GM19467 (cell line): Measurements from ENCODE around the gene PSME2.

ENCODE experiments used
- ATAC-seq: cut with Tn5 transposase; IDR thresholded peaks from one replicate; pipeline ENCODE4 v1.9.1; 2021; ENCODE audit warnings: mild to moderate bottlenecking, moderate library complexity; ENCODE audit not compliant: unreplicated experiment

Gene PSME2

DNA sequence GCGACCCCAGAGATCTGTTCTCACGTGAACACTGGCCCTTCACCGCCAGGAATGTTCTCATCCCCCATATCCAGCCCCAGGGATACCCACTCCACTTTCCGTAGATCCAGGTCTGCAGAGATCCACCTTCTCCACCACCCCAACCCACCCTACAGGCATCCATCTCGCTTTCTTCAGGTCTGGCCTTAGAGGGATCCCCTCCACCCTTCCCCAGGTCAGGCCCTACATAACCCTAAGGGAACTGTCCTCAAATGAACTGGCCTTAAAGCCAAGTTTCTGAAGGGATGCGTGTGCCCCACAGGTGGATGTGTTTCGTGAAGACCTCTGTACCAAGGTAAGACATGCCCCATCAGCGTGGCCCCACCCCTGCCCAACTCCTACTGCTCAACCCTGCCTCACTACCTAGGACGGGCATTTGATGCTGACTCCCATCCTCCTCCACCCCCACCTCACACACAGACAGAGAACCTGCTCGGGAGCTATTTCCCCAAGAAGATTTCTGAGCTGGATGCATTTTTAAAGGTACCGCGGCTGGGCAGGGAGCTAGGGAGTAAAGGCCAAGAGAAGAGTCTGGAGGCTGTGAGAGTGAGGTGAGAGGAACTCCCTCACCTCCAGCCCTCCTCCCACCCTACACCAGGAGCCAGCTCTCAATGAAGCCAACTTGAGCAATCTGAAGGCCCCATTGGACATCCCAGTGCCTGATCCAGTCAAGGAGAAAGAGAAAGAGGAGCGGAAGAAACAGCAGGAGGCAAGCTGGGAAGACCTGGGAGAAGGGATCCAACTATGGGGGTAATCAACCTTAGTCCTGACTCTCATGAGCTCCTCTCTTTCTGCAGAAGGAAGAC lies 9.5 kb downstream of the PSME2 start:
- no peak for ATAC-seq

DNA sequence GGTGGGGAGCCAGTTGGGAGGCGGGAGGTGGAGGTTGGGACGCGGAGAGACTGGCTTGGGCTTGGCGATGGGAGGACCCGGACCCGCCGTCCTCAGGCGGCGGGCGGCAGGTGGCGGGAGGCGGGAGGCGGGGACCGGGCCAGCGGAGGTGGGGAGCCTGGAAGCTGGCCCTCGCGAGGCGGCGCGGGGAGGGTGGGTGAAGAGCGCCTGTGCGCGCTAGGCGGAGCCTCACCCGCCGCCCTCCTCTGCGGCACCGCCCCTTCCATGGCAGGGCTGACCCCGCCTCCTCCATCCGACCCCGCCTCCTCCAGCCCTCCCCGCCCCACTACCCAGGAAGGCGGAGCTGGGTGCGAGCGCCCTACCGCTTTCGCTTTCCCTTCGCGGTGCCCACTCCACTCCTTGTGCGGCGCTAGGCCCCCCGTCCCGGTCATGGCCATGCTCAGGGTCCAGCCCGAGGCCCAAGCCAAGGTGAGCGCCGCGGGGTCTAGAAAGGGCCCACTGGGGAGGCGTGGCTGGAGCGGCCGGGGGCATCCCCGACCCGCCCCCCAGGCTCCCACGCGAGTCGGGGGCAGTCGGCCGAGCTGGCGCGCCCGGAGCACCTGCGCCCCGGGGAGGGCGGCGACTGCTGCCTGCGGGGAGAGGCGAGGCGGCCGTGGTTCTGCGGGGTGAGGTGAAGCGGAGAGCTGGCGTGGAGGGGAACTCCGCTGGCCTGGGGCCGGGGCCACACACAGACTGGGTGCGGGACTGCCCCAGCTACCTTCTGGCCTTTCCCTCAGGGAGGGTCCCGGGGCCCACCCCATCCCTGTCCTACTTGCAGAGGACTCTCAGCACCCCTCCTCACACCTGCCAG lies 10.4 kb downstream of the PSME2 start, which contains the start of gene PSME1:
TSS of gene PSME1 (plus strand) at position 361 of the 850 bp plus-strand sequence. CDS start at position 430, 69 bp downstream.
- peak; percentile 83 for ATAC-seq

- ATAC-seq, result no peak
Observed at GRCh38 chr14:24135584-24135833, 10.9 kb downstream of the PSME2 start.

DNA sequence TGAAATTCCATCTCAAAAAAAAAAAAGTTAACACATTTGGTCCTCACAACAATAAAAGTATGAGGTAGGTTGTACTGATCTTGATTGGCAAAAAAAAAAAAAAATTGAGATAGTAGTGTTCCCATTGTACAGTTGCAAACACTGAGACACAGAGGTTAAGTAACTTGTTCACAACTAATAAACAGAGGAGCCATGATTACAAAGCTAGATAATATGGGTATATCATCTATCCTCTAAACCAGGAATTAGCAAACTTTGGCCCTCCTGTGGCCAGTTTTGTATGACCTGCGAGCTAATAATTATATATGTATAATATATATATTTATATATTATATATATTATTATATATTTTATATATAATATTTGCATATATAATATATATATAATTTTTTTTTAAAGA lies 12.7 kb downstream of the PSME2 start:
- no peak for ATAC-seq

GRCh38 chr14:24132976-24133375 lies 13.4 kb downstream of the PSME2 start:
- ATAC-seq, result no peak

- ATAC-seq, result no peak
Observed at GRCh38 chr14:24132061-24132685, 14.2 kb downstream of the PSME2 start.

- no peak for ATAC-seq
Observed at GRCh38 chr14:24131549-24131966, 14.9 kb downstream of the PSME2 start.

- no peak for ATAC-seq
Observed at GRCh38 chr14:24130717-24131548, 15.5 kb downstream of the PSME2 start.

DNA sequence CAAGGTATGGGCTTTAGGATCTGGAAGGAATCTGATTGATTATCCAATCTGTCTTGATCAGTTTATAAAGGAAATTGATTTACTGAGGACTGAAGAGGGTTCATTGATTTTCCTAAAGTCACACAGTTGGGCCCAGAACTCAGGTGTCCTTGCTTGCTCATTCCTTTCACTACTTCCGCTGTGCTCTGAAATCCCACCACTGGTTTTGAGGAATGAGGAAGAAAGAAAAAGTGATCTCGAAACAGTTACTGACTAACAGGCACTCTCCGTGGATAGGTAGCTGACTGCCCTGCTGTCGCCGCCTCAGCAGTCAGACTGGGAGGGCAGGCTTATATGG lies 16.1 kb downstream of the PSME2 start, which contains the start of gene FITM1:
TSS of gene FITM1 (plus strand) at position 280 of the 337 bp plus-strand sequence. CDS start 905 bp downstream, outside the sequence.
- ATAC-seq, result no peak

DNA sequence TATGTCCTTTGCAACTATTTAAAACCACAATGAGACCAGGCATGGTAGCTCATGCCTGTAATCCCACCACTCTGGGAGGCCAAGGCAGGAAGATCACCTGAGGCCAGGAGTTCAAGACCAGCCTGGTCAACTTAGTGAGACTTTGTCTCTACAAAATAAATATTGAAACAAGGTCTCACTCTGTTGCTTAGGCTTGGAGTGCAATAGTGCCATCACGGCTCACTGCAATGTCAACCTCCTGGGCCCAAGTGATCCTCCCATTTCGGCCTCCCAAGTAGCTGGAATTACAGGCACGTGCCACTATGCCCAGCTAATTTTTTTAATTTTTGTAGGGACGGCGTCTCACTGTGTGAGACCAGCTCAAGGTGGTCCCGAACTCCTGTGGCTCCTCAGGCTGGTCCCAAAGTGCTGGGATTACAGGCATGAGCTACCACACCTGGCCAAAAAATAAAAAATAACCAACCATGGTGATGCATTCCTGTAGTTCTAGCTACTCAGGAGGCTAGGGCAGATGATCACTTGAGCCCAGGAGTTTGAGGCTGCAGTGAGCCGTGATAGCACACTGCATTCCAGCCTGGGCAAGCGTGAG lies 16.9 kb downstream of the PSME2 start:
- no peak for ATAC-seq

- ATAC-seq, result no peak
Observed at GRCh38 chr14:24127673-24128072, 18.7 kb downstream of the PSME2 start.

DNA sequence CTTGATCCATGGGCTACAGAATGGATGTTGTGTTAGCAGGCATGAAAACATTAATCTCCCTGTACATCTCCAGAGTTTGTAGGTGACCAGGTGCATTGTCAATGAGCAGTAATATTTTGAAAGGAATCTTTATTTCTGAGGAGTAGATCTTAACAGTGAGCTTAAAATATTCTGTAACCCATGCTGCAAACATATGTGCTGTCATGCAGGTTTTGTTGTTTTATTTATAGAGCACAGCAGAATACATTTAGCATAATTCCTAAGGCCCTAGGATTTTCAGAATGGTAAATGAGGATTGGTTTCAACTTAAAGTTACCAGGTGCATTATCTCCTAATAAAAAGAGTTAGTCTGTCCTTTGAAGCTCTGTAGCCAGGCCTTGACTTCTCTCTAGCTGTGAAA lies 19.5 kb downstream of the PSME2 start:
- no peak for ATAC-seq

GRCh38 chr14:24123424-24124417 lies 22.7 kb downstream of the PSME2 start:
- ATAC-seq, result no peak

GRCh38 chr14:24122898-24123297 lies 23.5 kb downstream of the PSME2 start:
- ATAC-seq, result no peak

DNA sequence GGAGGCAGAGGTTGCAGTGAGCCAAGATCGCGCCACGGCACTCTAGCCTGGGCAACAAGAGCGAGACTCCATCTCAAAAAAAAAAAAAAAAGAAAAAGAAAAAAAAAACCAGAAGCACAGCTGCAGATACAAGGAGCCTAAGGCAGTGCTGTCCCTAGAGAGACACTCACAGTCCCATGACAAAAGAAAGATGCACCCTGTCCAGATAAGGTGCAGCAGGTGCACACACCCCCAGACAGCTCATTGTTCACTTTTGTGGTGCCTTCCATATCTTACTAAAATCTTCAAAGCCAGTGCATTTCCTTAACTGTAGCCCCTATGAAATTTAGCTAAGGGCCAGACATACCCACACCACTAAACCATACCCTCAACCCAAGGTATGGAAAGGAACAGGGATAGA lies 24.0 kb downstream of the PSME2 start:
- ATAC-seq, result no peak

- ATAC-seq, result no peak
Observed at GRCh38 chr14:24121210-24121609, 25.2 kb downstream of the PSME2 start.

GRCh38 chr14:24119691-24120090 lies 26.7 kb downstream of the PSME2 start:
- ATAC-seq, result no peak

GRCh38 chr14:24117179-24117578 lies 29.2 kb downstream of the PSME2 start:
- no peak for ATAC-seq

- ATAC-seq, result no peak
Observed at GRCh38 chr14:24116128-24116814, 30.1 kb downstream of the PSME2 start.
